HG03378 (cell line): ENCODE results near the gene TTC31.
"Not testable (repeated sequence)": the region's sequence is repeated elsewhere in the genome, so short reads cannot be mapped to it uniquely, and the experiment has no call there.

Experiments used
- ATAC-seq: cut with Tn5 transposase; IDR thresholded peaks from one replicate; pipeline ENCODE4 v1.9.1; 2021; ENCODE audit warnings: mild to moderate bottlenecking, moderate library complexity; ENCODE audit not compliant: unreplicated experiment

Gene TTC31

GRCh38 chr2:74457129-74457548 is 25.7 kb upstream of the TTC31 start:
- ATAC-seq, result no peak

DNA sequence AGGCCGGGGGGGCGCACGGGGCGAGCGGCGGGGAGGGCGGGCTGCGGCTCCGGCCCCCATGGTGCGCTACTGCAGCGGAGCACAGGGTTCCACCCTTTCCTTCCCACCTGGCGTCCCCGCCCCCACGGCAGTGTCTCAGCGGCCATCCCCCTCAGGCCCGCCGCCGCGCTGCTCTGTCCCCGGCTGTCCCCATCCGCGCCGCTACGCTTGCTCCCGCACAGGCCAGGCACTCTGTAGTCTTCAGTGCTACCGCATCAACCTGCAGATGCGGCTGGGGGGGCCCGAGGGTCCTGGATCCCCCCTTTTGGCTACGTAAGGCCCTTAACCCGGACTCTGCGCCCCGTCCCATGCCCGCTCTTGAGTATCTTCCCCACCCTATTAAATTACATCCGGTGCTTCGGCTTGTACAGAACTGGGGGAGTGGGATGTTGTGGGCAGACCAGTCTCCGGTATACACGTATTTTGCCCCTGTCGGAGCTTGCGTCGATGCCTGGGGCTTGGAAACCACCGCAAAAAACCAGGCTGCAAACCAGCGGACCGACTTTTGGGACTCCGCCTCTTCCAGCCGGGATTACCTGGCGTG is 25.2 kb upstream of the TTC31 start:
- ATAC-seq, result peak; percentile 19

- peak; percentile 86 for ATAC-seq
Observed at GRCh38 chr2:74458132-74458937, 24.5 kb upstream of the TTC31 start, which contains the start of gene WBP1. TSS of gene WBP1 (plus strand) at chr2:74458438. CDS start at chr2:74458603, 165 bp downstream.

DNA sequence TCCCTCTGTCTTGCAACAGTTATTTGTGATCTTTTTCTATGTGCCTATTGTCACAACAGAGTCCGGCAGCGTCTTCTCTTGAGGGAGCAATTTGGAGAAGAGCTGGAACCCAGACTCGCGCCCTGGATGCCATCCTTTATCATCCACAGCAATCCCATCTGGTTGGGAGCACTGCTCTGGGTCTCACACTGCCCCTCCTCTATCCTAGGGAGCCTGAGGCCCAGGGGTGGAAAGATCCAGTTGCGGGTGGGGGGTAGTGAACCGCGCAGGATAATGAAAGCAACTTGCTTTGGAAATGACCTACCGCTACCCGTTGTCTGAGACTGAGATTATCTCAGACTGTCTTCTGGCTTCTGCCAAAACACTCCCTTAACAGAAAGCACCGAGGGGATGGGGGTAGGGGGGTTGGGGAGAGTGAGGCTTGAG is 23.9 kb upstream of the TTC31 start:
- ATAC-seq, result no peak

DNA sequence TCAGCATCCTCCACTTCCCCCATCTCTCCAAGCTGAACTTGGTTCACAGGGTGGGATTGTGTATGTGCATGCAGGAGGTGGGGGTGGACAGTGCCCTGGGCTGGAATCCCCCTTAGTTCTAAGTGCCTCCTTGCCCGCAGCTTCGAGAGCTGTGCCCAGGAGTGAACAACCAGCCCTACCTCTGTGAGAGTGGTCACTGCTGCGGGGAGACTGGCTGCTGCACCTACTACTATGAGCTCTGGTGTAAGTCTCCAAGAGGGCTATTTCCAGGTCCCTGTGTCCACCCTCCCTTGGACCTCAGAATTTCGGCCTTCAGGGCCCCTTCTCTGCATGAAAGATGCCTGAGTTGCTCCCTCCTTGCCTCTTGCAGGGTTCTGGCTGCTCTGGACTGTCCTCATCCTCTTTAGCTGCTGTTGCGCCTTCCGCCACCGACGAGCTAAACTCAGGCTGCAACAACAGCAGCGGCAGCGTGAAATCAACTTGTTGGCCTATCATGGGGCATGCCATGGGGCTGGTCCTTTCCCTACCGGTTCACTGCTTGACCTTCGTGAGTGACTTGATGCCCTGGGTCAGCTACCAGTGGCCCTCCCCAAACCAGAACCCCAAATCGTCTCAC is 23.3 kb upstream of the TTC31 start:
- ATAC-seq, result not testable (repeated sequence)

DNA sequence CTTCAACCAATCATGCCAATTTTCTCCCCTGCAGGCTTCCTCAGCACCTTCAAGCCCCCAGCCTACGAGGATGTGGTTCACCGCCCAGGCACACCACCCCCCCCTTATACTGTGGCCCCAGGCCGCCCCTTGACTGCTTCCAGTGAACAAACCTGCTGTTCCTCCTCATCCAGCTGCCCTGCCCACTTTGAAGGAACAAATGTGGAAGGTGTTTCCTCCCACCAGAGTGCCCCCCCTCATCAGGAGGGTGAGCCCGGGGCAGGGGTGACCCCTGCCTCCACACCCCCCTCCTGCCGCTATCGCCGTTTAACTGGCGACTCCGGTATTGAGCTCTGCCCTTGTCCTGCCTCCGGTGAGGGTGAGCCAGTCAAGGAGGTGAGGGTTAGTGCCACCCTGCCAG is 22.7 kb upstream of the TTC31 start:
- ATAC-seq, result not testable (repeated sequence)

- ATAC-seq, result no peak
Observed at GRCh38 chr2:74461187-74462053, 21.5 kb upstream of the TTC31 start.

DNA sequence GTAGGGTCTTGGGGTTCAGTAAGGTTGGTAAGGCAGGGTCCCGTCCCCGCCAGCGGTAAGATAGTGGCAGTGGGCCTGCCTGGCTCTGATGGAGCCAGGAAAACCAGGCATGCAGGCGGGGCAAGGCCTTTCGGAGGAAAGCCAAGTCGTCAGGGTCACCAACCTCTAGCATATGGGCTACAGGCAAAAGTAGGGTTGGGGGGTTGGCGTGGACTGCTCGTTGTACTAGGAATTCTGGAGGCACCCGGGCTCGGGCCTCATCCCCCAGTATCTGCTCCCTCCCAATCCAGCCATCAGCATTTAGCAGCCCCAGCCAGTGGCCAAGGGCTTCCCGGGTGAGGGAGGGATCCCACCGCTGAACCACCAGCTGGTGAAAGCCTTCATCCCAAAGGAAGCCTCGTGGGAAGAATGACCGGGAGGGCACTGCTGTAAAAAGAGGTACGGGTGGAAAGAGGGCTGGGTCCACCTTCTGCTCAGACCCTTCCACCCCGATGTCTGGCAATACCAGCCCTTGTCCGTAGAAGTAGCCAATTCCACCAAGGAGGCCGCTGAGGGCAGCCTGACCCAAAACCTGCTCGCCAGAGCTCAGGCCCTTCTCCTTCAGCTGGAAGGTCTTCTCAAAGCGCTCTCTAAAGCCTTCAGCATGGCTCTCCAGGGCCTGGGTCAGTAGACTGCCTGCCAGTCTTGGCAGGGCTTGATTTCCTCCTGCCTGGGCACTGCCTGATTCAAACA is 20.7 kb upstream of the TTC31 start:
- no peak for ATAC-seq

GRCh38 chr2:74462786-74463105 is 20.1 kb upstream of the TTC31 start:
- ATAC-seq, result no peak

GRCh38 chr2:74464406-74464805 is 18.5 kb upstream of the TTC31 start:
- no peak for ATAC-seq

- ATAC-seq, result not testable (repeated sequence)
Observed at GRCh38 chr2:74470742-74471141, 12.1 kb upstream of the TTC31 start.

DNA sequence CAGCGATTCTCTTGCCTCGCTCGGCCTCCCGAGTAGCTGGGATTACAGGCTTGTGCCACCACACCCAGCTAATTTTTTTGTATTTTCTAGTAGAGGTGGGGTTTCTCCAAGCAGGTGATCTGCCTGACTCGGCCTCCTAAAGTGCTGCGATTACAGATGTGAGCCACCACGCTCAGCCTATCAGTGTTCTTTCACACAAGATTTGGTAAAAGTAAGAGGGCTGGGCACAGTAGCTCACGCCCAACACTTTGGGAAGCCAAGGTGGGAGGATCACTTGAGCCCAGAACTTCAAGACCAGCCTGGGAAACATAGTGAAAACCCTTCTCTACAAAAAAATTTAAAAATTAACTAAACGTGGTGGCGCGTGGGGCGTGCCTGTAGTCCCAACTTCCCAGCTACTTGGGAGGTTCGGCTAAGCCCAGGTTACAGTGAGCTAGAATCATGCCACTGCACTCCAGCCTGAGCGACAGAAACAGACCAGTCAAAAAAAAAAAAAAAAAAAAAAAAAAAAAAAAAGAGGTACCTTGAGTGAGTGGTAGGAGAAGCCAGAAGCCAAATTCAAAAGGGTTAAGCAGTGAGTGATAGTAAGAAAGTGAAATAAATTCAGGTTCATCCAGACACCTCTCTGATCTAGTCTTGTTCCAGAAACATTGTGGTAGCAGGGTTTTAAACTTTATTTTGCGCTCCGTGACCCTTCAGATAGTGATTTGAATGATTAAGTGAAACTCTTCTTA is 11.4 kb upstream of the TTC31 start:
- no peak for ATAC-seq

- ATAC-seq, result peak; percentile 76
Observed at GRCh38 chr2:74472086-74472944, 10.6 kb upstream of the TTC31 start, which contains the start of gene MRPL53. TSS of gene MRPL53 (minus strand) at chr2:74472680. CDS start at chr2:74472660, 20 bp downstream.

DNA sequence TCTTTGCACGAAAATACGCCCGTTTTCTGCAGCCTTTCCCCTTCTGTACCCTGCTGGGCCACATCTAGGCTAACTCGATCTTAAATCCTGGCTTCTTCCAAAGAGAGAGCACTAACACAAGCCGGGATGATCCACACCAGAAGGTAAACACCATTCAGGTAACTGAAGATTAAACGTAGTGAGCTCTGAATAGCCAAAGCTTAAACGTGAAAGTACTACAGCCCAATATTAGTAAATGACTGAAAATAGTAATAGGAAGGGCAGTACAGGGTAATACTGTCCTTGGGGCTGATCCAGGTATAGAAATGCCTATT is 10.0 kb upstream of the TTC31 start:
- peak; percentile 2 for ATAC-seq

DNA sequence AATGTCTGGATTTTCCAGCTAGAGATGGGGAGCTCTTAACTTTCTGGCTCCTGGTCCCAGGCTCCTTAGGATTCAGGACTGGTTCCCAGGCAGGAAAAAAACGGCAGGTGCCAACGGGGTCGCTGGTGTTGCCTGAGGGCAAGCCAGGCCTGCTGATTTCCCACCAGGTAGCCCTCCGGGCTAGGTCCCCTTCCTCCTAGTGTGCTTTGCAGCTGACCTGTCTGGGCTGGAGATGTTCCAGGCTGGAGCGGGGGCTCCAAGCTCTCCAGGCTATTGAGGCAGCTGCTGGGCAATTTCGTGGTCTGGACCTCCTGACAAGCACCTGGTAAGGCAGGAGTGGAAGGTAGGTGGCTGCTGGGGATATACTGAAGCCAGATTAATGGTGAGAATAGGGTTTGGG is 8.4 kb upstream of the TTC31 start:
- no peak for ATAC-seq

GRCh38 chr2:74474899-74475298 is 8.0 kb upstream of the TTC31 start:
- no peak for ATAC-seq

GRCh38 chr2:74481431-74481830 is 1.4 kb upstream of the TTC31 start:
- ATAC-seq, result no peak

DNA sequence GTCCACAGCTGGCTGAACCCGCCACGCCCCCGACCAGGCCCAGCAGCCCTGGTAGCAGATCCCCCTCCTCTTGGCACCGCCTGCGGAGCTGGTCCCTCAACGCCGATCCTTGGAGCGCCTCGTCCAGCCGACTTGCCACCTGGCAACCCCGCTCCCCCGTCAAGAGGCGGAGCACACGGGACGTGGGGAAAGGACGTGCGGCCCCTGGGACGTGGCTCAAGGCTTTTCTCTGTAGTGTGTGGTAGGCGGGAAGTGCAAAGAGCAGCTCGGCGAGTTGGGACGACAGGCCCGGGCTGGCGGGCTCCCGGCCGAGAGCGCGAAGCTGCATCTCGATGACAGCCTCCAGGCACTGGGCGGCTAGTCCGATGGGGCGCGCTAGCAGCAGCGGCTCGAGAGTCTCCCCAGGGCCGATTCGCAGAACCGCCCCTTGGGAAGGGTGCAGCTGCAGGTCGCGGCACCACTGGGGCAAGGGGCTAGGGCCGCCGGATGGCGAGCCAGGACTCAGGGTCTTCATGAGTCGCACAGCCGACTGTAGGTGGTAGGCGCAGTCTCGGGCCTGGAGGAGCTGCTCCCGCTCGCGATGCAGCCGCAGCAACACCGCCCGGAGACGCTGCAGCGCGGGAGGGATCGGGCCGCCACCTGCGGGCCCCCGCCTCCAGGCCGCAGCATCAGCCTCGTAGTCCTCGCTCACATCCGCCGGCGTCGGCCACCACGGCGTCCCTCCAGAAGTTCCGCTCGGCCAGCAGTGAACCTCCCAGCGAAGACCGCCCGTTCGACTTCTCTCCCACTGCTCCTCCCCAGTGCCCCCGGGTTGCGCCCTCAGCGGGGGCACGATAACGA is 700 bp upstream of the TTC31 start:
- peak; percentile 30 for ATAC-seq
